CD8-positive, alpha-beta memory T cell (primary cell): ENCODE measurements around the gene SIGLEC12. TPM values are rescaled to one million over a fixed set of nuclear protein-coding genes. Genes with fewer than 3 reads are reported as not detected.
"Not testable (repeated sequence)": the region's sequence is repeated elsewhere in the genome, so short reads cannot be mapped to it uniquely, and the experiment has no call there.

Source experiments
- CTCF ChIA-PET: fragments of 350-600 bp; sonication (Branson Sonifier 250); formaldehyde crosslinking; loops from one replicate; lab custom pipeline; 2021; ENCODE audit warnings: antibody characterized with exemption; lab: Charles Lee
- POLR2A ChIA-PET: fragments of 350-600 bp; sonication (Branson Sonifier 250); formaldehyde crosslinking; loops from one replicate; lab custom pipeline; 2021; ENCODE audit warnings: antibody characterized with exemption; lab: Charles Lee
- DNase-seq, 5 donors: peaks; one replicate each; pipeline versions ENCODE4 v3.0.0 to v3.0.0-alpha.2; 2020 to 2022; ENCODE audit warnings: mixed read lengths in 1 of 5
- H3K27ac ChIP-seq: one replicate; pipeline ENCODE4 v1.7.0; 2013; ENCODE audit warnings: low read depth, mild to moderate bottlenecking, low read length, moderate library complexity
- H3K27me3 ChIP-seq: 2 replicates; pipeline ENCODE4 v1.7.0; 2013; ENCODE audit warnings: low read length, mild to moderate bottlenecking; ENCODE audit not compliant: insufficient read depth, poor library complexity, severe bottlenecking
- H3K36me3 ChIP-seq: 2 replicates; pipeline ENCODE4 v1.7.0; 2013; ENCODE audit warnings: mild to moderate bottlenecking, low read length, moderate library complexity; ENCODE audit not compliant: insufficient read depth
- H3K4me1 ChIP-seq: 2 replicates; pipeline ENCODE4 v1.7.0; 2013; ENCODE audit warnings: mild to moderate bottlenecking, low read length, moderate library complexity; ENCODE audit not compliant: insufficient read depth
- H3K4me3 ChIP-seq: 2 replicates; pipeline ENCODE4 v1.7.0; 2013; ENCODE audit warnings: mild to moderate bottlenecking, low read length
- H3K9me3 ChIP-seq: 2 replicates; pipeline ENCODE4 v1.7.0; 2013; ENCODE audit warnings: mild to moderate bottlenecking, low read length
- H3K27ac Mint-ChIP-seq, 8 donors: one replicate each; pipeline ENCODE4 v1.8.0; 2020 to 2021; ENCODE audit warnings: mixed read lengths in 8 of 8, mild to moderate bottlenecking in 6 of 8, inconsistent platforms in 3 of 8, moderate library complexity in 3 of 8
- H3K27me3 Mint-ChIP-seq, 2 donors: one replicate each; pipeline ENCODE4 v1.8.0; 2020 to 2021; ENCODE audit warnings: mixed read lengths in 2 of 2, mild to moderate bottlenecking in 1 of 2, moderate library complexity in 1 of 2
- H3K36me3 Mint-ChIP-seq, 3 donors: one replicate each; pipeline ENCODE4 v1.8.0; 2020 to 2021; ENCODE audit warnings: mixed read lengths in 3 of 3, inconsistent platforms in 1 of 3, mild to moderate bottlenecking in 1 of 3
- H3K4me1 Mint-ChIP-seq, 3 donors: one replicate each; pipeline ENCODE4 v1.8.0; 2020 to 2021; ENCODE audit warnings: mixed read lengths in 3 of 3, inconsistent platforms in 1 of 3, mild to moderate bottlenecking in 1 of 3
- H3K4me3 Mint-ChIP-seq, 7 donors: one replicate each; pipeline ENCODE4 v1.8.0; 2020 to 2021; ENCODE audit warnings: mixed read lengths in 7 of 7, mild to moderate bottlenecking in 6 of 7, moderate library complexity in 4 of 7, inconsistent platforms in 2 of 7
- H3K9me3 Mint-ChIP-seq, 5 donors: one replicate each; pipeline ENCODE4 v1.8.0; 2020 to 2022; ENCODE audit warnings: mixed read lengths in 5 of 5, mild to moderate bottlenecking in 3 of 5, moderate library complexity in 2 of 5, inconsistent platforms in 1 of 5
- polyA plus RNA-seq: library from polyadenylated mRNA; unstranded; fragments of 300-500 nt; fragmentation: Illumina TruSeq; gene quantifications from one replicate; pipeline ENCODE4 v1.2.3, GENCODE V29; 2021
- total RNA-seq, 2 experiments: library from RNA; stranded (reverse); gene quantifications; one replicate each; pipeline ENCODE4 v1.2.3, GENCODE V29; 2021

The SIGLEC12 gene
- total and polyA plus RNA-seq, 3 experiments from 2014 or later = 0.31 to 1.0 (median 0.60) TPM

- H3K27ac ChIP-seq, H3K4me3 Mint-ChIP-seq, POLR2A ChIA-PET, CTCF ChIA-PET, H3K9me3 ChIP-seq, H3K27ac Mint-ChIP-seq, H3K36me3 ChIP-seq, H3K4me3 ChIP-seq, DNase-seq, H3K27me3 ChIP-seq, H3K36me3 Mint-ChIP-seq: not testable (repeated sequence)
- H3K27me3 Mint-ChIP-seq = peaks cover 5 to 15% of the 10 kb centered on the region in 2 donors
- peaks cover 15% of the 10 kb centered on the region for H3K4me1 ChIP-seq
- peaks cover 0 to 14% (median 8%) of the 10 kb centered on the region in 5 donors for H3K9me3 Mint-ChIP-seq
- H3K4me1 Mint-ChIP-seq = peaks cover 13 to 25% (median 18%) of the 10 kb centered on the region in 3 donors
These were observed 54.1 kb downstream of the SIGLEC12 start for GRCh38 chr19:51447510-51447909.

DNA sequence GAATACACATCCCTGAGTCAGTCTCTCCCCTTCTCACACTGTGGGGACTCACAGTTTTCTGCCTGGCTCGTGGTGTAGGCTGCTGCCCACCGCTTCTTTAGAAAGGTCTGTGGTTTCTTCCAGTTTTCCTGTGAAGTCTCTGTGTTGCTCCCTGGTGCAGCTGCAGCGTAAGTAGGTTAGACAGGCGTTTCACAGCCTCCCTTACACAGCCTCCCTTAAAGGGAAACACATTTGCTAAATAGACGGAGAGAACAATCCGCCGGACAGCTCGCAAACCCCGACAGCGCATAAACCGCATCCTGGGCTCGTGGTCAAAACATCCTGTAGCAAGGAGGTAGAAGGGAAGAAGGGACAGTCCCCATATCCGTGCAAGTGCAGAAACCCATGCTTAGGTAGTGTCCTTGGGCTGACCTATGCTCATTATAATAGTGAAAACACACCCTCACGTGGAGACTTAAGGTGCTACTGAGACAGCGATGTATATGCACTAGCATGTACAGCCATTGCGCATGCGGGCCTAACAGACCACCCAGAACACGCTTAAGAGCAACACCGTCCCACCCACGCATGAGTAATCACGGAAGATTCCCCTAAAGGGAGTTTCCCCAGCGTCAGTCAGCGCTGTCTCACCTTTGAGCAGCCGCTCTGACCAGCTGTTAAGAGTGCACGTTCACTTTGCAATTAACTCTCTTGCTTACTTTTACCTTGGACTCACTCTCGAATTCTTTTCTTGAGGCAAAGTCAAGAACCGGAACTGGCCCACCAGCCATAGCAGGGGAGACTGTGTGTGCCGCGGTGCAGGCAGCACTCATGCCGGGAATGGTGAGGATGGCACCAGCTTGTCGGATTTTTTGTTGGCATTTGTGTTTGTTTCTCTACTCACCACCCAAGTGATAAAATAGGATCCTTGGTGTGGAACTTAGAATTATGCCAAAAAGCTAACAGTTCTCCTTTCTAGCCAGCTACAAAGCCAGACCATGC is 59.9 kb downstream of the SIGLEC12 start:
- no peaks in the 10 kb centered on the region for H3K36me3 ChIP-seq
- H3K27ac Mint-ChIP-seq = peak overlapping the region; percentile 80 to 98 (median 96)
- H3K9me3 Mint-ChIP-seq = no peaks in the 10 kb centered on the region
- POLR2A ChIA-PET = interaction anchor here (0.9 kb wide), 1 partner anchor 69 kb away, joined by 5 read pairs; the partner anchor contains the start of gene NKG7
- H3K27me3 ChIP-seq = peaks cover 3% of the 10 kb centered on the region
- CTCF ChIA-PET = interaction anchor here (1.0 to 7.4 kb wide), 8 partner anchors 20 to 72 kb away, joined by 3 to 48 read pairs (median 4); partner anchors contain the start of gene SIGLEC10
- peak overlapping the region; percentile 65 to 90 (median 82) for H3K4me3 Mint-ChIP-seq
- peaks cover 21% of the 10 kb centered on the region for H3K4me1 ChIP-seq
- peak; percentile 64 to 92 (median 83) for DNase-seq
- H3K9me3 ChIP-seq = no peaks in the 10 kb centered on the region
- no peaks in the 10 kb centered on the region for H3K36me3 Mint-ChIP-seq
- H3K4me3 ChIP-seq = peak overlapping the region; percentile 47
- H3K27ac ChIP-seq = peak overlapping the region; percentile 77
- H3K4me1 Mint-ChIP-seq = peaks cover 31 to 49% (median 32%) of the 10 kb centered on the region in 3 donors
- peaks cover 8 to 10% of the 10 kb centered on the region in 2 donors for H3K27me3 Mint-ChIP-seq

Other genes starting within 250 kb of the SIGLEC12 start
- gene IGLON5, start 190.2 kb downstream of the SIGLEC12 start, total RNA-seq = under 1 TPM; 0.09 TPM
- gene IGLON5, start 190.2 kb downstream of the SIGLEC12 start, polyA plus RNA-seq = not detected
- 1 to 10 TPM; 3.3 to 3.6 TPM for gene VSIG10L, start 159.7 kb downstream of the SIGLEC12 start, total RNA-seq
- 0.29 TPM for gene VSIG10L, start 159.7 kb downstream of the SIGLEC12 start, polyA plus RNA-seq
- gene ETFB, start 135.4 kb downstream of the SIGLEC12 start, total RNA-seq = 100 to 1,000 TPM; 122 to 124 TPM
- gene ETFB, start 135.4 kb downstream of the SIGLEC12 start, polyA plus RNA-seq = 80.0 TPM
- gene CLDND2, start 132.8 kb downstream of the SIGLEC12 start, total RNA-seq = 10 to 100 TPM; 24.9 to 25.0 TPM
- gene CLDND2, start 132.8 kb downstream of the SIGLEC12 start, polyA plus RNA-seq = 1.5 TPM
- gene NKG7, start 129.1 kb downstream of the SIGLEC12 start, total RNA-seq = 100 to 1,000 TPM; 866 to 901 TPM
- gene NKG7, start 129.1 kb downstream of the SIGLEC12 start, polyA plus RNA-seq = 2,087 TPM
- under 1 TPM; 0.66 to 0.93 TPM for gene LIM2, start 113.8 kb downstream of the SIGLEC12 start, total RNA-seq
- 0.38 TPM for gene LIM2, start 113.8 kb downstream of the SIGLEC12 start, polyA plus RNA-seq
- not detected for gene C19orf84, start 111.2 kb downstream of the SIGLEC12 start, total RNA-seq
- not detected for gene C19orf84, start 111.2 kb downstream of the SIGLEC12 start, polyA plus RNA-seq
- gene SIGLEC10, start 84.2 kb downstream of the SIGLEC12 start, total RNA-seq = 1 to 10 TPM; 2.4 to 2.9 TPM
- 1.1 TPM for gene SIGLEC10, start 84.2 kb downstream of the SIGLEC12 start, polyA plus RNA-seq
- gene SIGLEC8, start 43.3 kb downstream of the SIGLEC12 start, total RNA-seq = not detected
- gene SIGLEC8, start 43.3 kb downstream of the SIGLEC12 start, polyA plus RNA-seq = not detected
- not detected for gene CEACAM18, start 23.3 kb downstream of the SIGLEC12 start, total RNA-seq
- gene CEACAM18, start 23.3 kb downstream of the SIGLEC12 start, polyA plus RNA-seq = not detected
- not detected for gene SIGLEC6, start 29.9 kb upstream of the SIGLEC12 start, total RNA-seq
- gene SIGLEC6, start 29.9 kb upstream of the SIGLEC12 start, polyA plus RNA-seq = not detected
- gene ZNF175, start 69.5 kb upstream of the SIGLEC12 start, total RNA-seq = 10 to 100 TPM in 1 of 2 experiments, 1 to 10 TPM in 1; 10.0 to 11.6 TPM
- gene ZNF175, start 69.5 kb upstream of the SIGLEC12 start, polyA plus RNA-seq = 3.2 TPM
- gene SIGLEC5, start 128.6 kb upstream of the SIGLEC12 start, total RNA-seq = under 1 TPM in 1 of 2 experiments, not detected in 1; 0.13 TPM
- not detected for gene SIGLEC5, start 128.6 kb upstream of the SIGLEC12 start, polyA plus RNA-seq
- gene SIGLEC14, start 145.0 kb upstream of the SIGLEC12 start, total RNA-seq = under 1 TPM; 0.33 to 0.35 TPM
- not detected for gene SIGLEC14, start 145.0 kb upstream of the SIGLEC12 start, polyA plus RNA-seq
- 1 to 10 TPM; 3.1 to 3.3 TPM for gene SPACA6, start 191.5 kb upstream of the SIGLEC12 start, total RNA-seq
- 2.2 TPM for gene SPACA6, start 191.5 kb upstream of the SIGLEC12 start, polyA plus RNA-seq
- gene HAS1, start 222.2 kb upstream of the SIGLEC12 start, total RNA-seq = not detected
- not detected for gene HAS1, start 222.2 kb upstream of the SIGLEC12 start, polyA plus RNA-seq